ENCODE measurements around the gene CDK12.

Gene CDK12

GRCh38 chr17:39566094-39566850 is 105.0 kb downstream of the CDK12 start:
- DNase-seq, result no peak
- H3K27me3 Mint-ChIP-seq, result no peaks in the 10 kb centered on the region
- H3K27ac Mint-ChIP-seq, result peak overlapping the region in 1 of 2 donors; percentile 27
- peaks cover 23% of the 10 kb centered on the region for H3K36me3 Mint-ChIP-seq (ENCODE audit: insufficient read depth)
- H3K4me3 Mint-ChIP-seq, result no peak overlapping the region
- no peak for ATAC-seq (replicated peaks)
- H3K9me3 Mint-ChIP-seq, result peaks cover 3% of the 10 kb centered on the region in 2 donors
- peaks cover 0 to 1% of the 10 kb centered on the region in 2 donors for H3K4me1 Mint-ChIP-seq (ENCODE audit: low read depth in 2 of 2)

- ATAC-seq (replicated peaks) (no peak), DNase-seq (no peak)
- Mint-ChIP-seq H3K4me3 (no peak overlapping the region), H3K9me3 (peaks cover 4 to 9% of the 10 kb centered on the region in 2 donors), H3K27me3 (no peaks in the 10 kb centered on the region), H3K4me1 (ENCODE audit: low read depth in 2 of 2) (peaks cover 0 to 2% of the 10 kb centered on the region in 2 donors), H3K36me3 (ENCODE audit: insufficient read depth) (peaks cover 22% of the 10 kb centered on the region), H3K27ac (no peak overlapping the region)
Measured at GRCh38 chr17:39568702-39569101, 107.4 kb downstream of the CDK12 start.

- no peak for DNase-seq
- Mint-ChIP-seq H3K9me3 (peaks cover 4 to 9% of the 10 kb centered on the region in 2 donors), H3K27ac (no peak overlapping the region), H3K4me1 (ENCODE audit: low read depth in 2 of 2) (peaks cover 0 to 4% of the 10 kb centered on the region in 2 donors), H3K36me3 (ENCODE audit: insufficient read depth) (peaks cover 22% of the 10 kb centered on the region), H3K27me3 (no peaks in the 10 kb centered on the region), H3K4me3 (no peak overlapping the region)
- no peak for ATAC-seq (replicated peaks)
Measured at GRCh38 chr17:39569126-39569525, 107.8 kb downstream of the CDK12 start.

GRCh38 chr17:39572121-39572520 is 110.8 kb downstream of the CDK12 start:
- Mint-ChIP-seq H3K4me3 (no peak overlapping the region), H3K9me3 (peaks cover 4 to 9% of the 10 kb centered on the region in 2 donors), H3K36me3 (ENCODE audit: insufficient read depth) (peaks cover 14% of the 10 kb centered on the region), H3K27me3 (no peaks in the 10 kb centered on the region), H3K4me1 (ENCODE audit: low read depth in 2 of 2) (peaks cover 0 to 4% of the 10 kb centered on the region in 2 donors), H3K27ac (peak overlapping the region in 1 of 2 donors; percentile 38)
- no peak for DNase-seq
- ATAC-seq (replicated peaks), result no peak

- H3K27ac Mint-ChIP-seq, result no peak overlapping the region
- no peaks in the 10 kb centered on the region for H3K27me3 Mint-ChIP-seq
- ATAC-seq (replicated peaks) (peak; percentile 74), DNase-seq (no peak)
- peaks cover 0 to 4% of the 10 kb centered on the region in 2 donors for H3K4me1 Mint-ChIP-seq (ENCODE audit: low read depth in 2 of 2)
- H3K9me3 Mint-ChIP-seq, result peaks cover 4 to 9% of the 10 kb centered on the region in 2 donors
- H3K4me3 Mint-ChIP-seq, result peak overlapping the region; percentile 65 to 67
- H3K36me3 Mint-ChIP-seq (ENCODE audit: insufficient read depth), result peaks cover 9% of the 10 kb centered on the region
Measured at GRCh38 chr17:39573447-39574298, 112.4 kb downstream of the CDK12 start.

GRCh38 chr17:39576187-39576586 is 114.9 kb downstream of the CDK12 start:
- Mint-ChIP-seq H3K4me1 (ENCODE audit: low read depth in 2 of 2) (peaks cover 0 to 4% of the 10 kb centered on the region in 2 donors), H3K27me3 (no peaks in the 10 kb centered on the region), H3K36me3 (ENCODE audit: insufficient read depth) (peaks cover 6% of the 10 kb centered on the region), H3K9me3 (peaks cover 2 to 7% of the 10 kb centered on the region in 2 donors), H3K27ac (no peak overlapping the region), H3K4me3 (no peak overlapping the region)
- ATAC-seq (replicated peaks) (no peak), DNase-seq (no peak)

GRCh38 chr17:39578272-39578671 is 117.0 kb downstream of the CDK12 start:
- peaks cover 0 to 2% of the 10 kb centered on the region in 2 donors for H3K4me1 Mint-ChIP-seq (ENCODE audit: low read depth in 2 of 2)
- no peaks in the 10 kb centered on the region for H3K9me3 Mint-ChIP-seq
- no peak overlapping the region for H3K4me3 Mint-ChIP-seq
- no peaks in the 10 kb centered on the region for H3K27me3 Mint-ChIP-seq
- no peaks in the 10 kb centered on the region for H3K36me3 Mint-ChIP-seq (ENCODE audit: insufficient read depth)
- no peak for ATAC-seq (replicated peaks)
- H3K27ac Mint-ChIP-seq, result no peak overlapping the region
- DNase-seq, result no peak

- H3K27me3 Mint-ChIP-seq, result no peaks in the 10 kb centered on the region
- no peaks in the 10 kb centered on the region for H3K9me3 Mint-ChIP-seq
- DNase-seq, result no peak
- no peaks in the 10 kb centered on the region for H3K36me3 Mint-ChIP-seq (ENCODE audit: insufficient read depth)
- H3K4me1 Mint-ChIP-seq (ENCODE audit: low read depth in 2 of 2), result no peaks in the 10 kb centered on the region
- H3K4me3 Mint-ChIP-seq, result no peak overlapping the region
- H3K27ac Mint-ChIP-seq, result no peak overlapping the region
- no peak for ATAC-seq (replicated peaks)
Measured at GRCh38 chr17:39579318-39580081, 118.2 kb downstream of the CDK12 start.

GRCh38 chr17:39580082-39580468 is 118.8 kb downstream of the CDK12 start:
- no peaks in the 10 kb centered on the region for H3K27me3 Mint-ChIP-seq
- H3K4me3 Mint-ChIP-seq, result no peak overlapping the region
- H3K9me3 Mint-ChIP-seq, result no peaks in the 10 kb centered on the region
- no peak overlapping the region for H3K27ac Mint-ChIP-seq
- ATAC-seq (replicated peaks) (no peak), DNase-seq (no peak)
- no peaks in the 10 kb centered on the region for H3K4me1 Mint-ChIP-seq (ENCODE audit: low read depth in 2 of 2)
- no peaks in the 10 kb centered on the region for H3K36me3 Mint-ChIP-seq (ENCODE audit: insufficient read depth)

- H3K27ac Mint-ChIP-seq, result no peak overlapping the region
- H3K4me1 Mint-ChIP-seq (ENCODE audit: low read depth in 2 of 2), result no peaks in the 10 kb centered on the region
- no peaks in the 10 kb centered on the region for H3K27me3 Mint-ChIP-seq
- DNase-seq (no peak), ATAC-seq (replicated peaks) (no peak)
- H3K9me3 Mint-ChIP-seq, result no peaks in the 10 kb centered on the region
- no peaks in the 10 kb centered on the region for H3K36me3 Mint-ChIP-seq (ENCODE audit: insufficient read depth)
- no peak overlapping the region for H3K4me3 Mint-ChIP-seq
Measured at GRCh38 chr17:39581071-39581758, 119.9 kb downstream of the CDK12 start.

- H3K36me3 Mint-ChIP-seq (ENCODE audit: insufficient read depth), result no peaks in the 10 kb centered on the region
- H3K9me3 Mint-ChIP-seq, result no peaks in the 10 kb centered on the region
- no peak overlapping the region for H3K27ac Mint-ChIP-seq
- ATAC-seq (replicated peaks), result no peak
- H3K4me3 Mint-ChIP-seq, result no peak overlapping the region
- no peaks in the 10 kb centered on the region for H3K4me1 Mint-ChIP-seq (ENCODE audit: low read depth in 2 of 2)
- DNase-seq, result no peak
- H3K27me3 Mint-ChIP-seq, result peaks cover 0 to 3% of the 10 kb centered on the region in 2 donors
Measured at GRCh38 chr17:39581759-39582085, 120.4 kb downstream of the CDK12 start.

- Mint-ChIP-seq H3K9me3 (no peaks in the 10 kb centered on the region), H3K27me3 (peaks cover 0 to 8% of the 10 kb centered on the region in 2 donors), H3K4me1 (ENCODE audit: low read depth in 2 of 2) (no peaks in the 10 kb centered on the region), H3K27ac (no peak overlapping the region), H3K36me3 (ENCODE audit: insufficient read depth) (no peaks in the 10 kb centered on the region), H3K4me3 (no peak overlapping the region)
- no peak for DNase-seq
- ATAC-seq (replicated peaks), result no peak
Measured at GRCh38 chr17:39582658-39583057, 121.4 kb downstream of the CDK12 start.
